ENCODE measurements around the gene PRSS36. TPM values are rescaled to one million over a fixed set of nuclear protein-coding genes. Genes with fewer than 3 reads are reported as not detected.
A peak's percentile ranks its signal among the peaks of the same experiment; 100 is the strongest.

PRSS36 gene
- total RNA-seq, 1 donor from 2014 or later, result 0.60 TPM

- ChIA-PET POLR2A (interaction anchor here (1.1 to 1.4 kb wide), 2 partner anchors 17 to 26 kb away, joined by 4 to 5 read pairs; partner anchors contain the start of genes KAT8, ZNF646 and ZNF668), CTCF (no interaction called here)
- intact Hi-C loops (cut with micrococcal nuclease), result no loop called here
Observed at GRCh38 chr16:31099860-31100638, 49.8 kb downstream of the PRSS36 start.

GRCh38 chr16:31094424-31095120, 55.3 kb downstream of the PRSS36 start, which contains the start of gene VKORC1:
TSS of gene VKORC1 (minus strand) at chr16:31094797. CDS start at chr16:31094729, 68 bp downstream.
- ATAC-seq (ENCODE audit: low read depth) (peak; percentile 88), DNase-seq (peak; percentile 77)
- TF ChIP-seq CTCF (IDR thresholded peaks at IDR 0.05), result no peak
- CTCF ChIA-PET, result interaction anchor here (0.5 to 1.8 kb wide), 5 partner anchors 21 to 239 kb away, joined by 3 to 5 read pairs (median 3); no protein-coding TSS in a partner anchor
- POLR2A ChIA-PET, result interaction anchor here (0.7 to 4.6 kb wide), 10 partner anchors 10 to 779 kb away, joined by 3 to 39 read pairs (median 7); partner anchors contain the start of genes ARMC5, FUS, KAT8 and ZNF267
- no peaks in the 10 kb centered on the region for H3K9me3 Mint-ChIP-seq
- peaks cover 25% of the 10 kb centered on the region for H3K4me1 Mint-ChIP-seq
- peak within 1 kb of the TSS; percentile 95 for H3K4me3 Mint-ChIP-seq
- H3K27me3 Mint-ChIP-seq, result no peaks in the 10 kb centered on the region
- peaks cover 17% of the 10 kb centered on the region for H3K36me3 Mint-ChIP-seq (ENCODE audit: low read depth)
- H3K27ac Mint-ChIP-seq, result peak within 1 kb of the TSS; percentile 93
- intact Hi-C loops (cut with micrococcal nuclease), result loop anchor here (1.0 to 2.0 kb wide), 6 partner anchors 20 to 349 kb away; partner anchors contain the start of genes KAT8, STX4, ZNF646 and ZNF668

More at GRCh38 chr16:31099860-31100638, 49.8 kb downstream of the PRSS36 start:
- Mint-ChIP-seq H3K4me1 (peaks cover 11% of the 10 kb centered on the region), H3K4me3 (no peak overlapping the region), H3K9me3 (no peaks in the 10 kb centered on the region), H3K36me3 (ENCODE audit: low read depth) (no peaks in the 10 kb centered on the region), H3K27ac (no peak overlapping the region), H3K27me3 (no peaks in the 10 kb centered on the region)
- no peak for TF ChIP-seq CTCF (IDR thresholded peaks at IDR 0.05)
- DNase-seq, result no peak
- no peak for ATAC-seq (ENCODE audit: low read depth)

GRCh38 chr16:31094088-31094423, 55.8 kb downstream of the PRSS36 start:
- CTCF ChIA-PET, result interaction anchor here (0.5 to 1.5 kb wide), 2 partner anchors 48 to 93 kb away, joined by 3 to 4 read pairs; no protein-coding TSS in a partner anchor

GRCh38 chr16:31093132-31093703, 56.6 kb downstream of the PRSS36 start:
- Mint-ChIP-seq H3K36me3 (ENCODE audit: low read depth) (peaks cover 19% of the 10 kb centered on the region), H3K4me3 (peak overlapping the region; percentile 46), H3K4me1 (peaks cover 25% of the 10 kb centered on the region), H3K27ac (peak overlapping the region; percentile 35), H3K27me3 (no peaks in the 10 kb centered on the region), H3K9me3 (no peaks in the 10 kb centered on the region)
- ChIA-PET CTCF (interaction anchor here (1.5 kb wide), 1 partner anchor 49 kb away, joined by 4 read pairs; no protein-coding TSS in a partner anchor), POLR2A (interaction anchor here (1.2 to 4.6 kb wide), 5 partner anchors 9 to 87 kb away, joined by 5 to 39 read pairs (median 8); partner anchors contain the start of genes FUS, KAT8, ZNF646 and ZNF668)
- TF ChIP-seq CTCF (IDR thresholded peaks at IDR 0.05), result no peak
- DNase-seq (no peak), ATAC-seq (ENCODE audit: low read depth) (no peak)
- intact Hi-C loops (cut with micrococcal nuclease), result no loop called here

More at GRCh38 chr16:31094088-31094423, 55.8 kb downstream of the PRSS36 start:
- POLR2A ChIA-PET, result interaction anchor here (0.9 to 4.6 kb wide), 7 partner anchors 10 to 780 kb away, joined by 3 to 39 read pairs (median 9); partner anchors contain the start of genes FUS, KAT8, ZNF267 and ZNF646
- DNase-seq, result no peak
- peaks cover 19% of the 10 kb centered on the region for H3K36me3 Mint-ChIP-seq (ENCODE audit: low read depth)
- TF ChIP-seq CTCF (IDR thresholded peaks at IDR 0.05), result no peak
- no peaks in the 10 kb centered on the region for H3K27me3 Mint-ChIP-seq
- no peaks in the 10 kb centered on the region for H3K9me3 Mint-ChIP-seq
- H3K4me1 Mint-ChIP-seq, result peaks cover 25% of the 10 kb centered on the region
- H3K27ac Mint-ChIP-seq, result peak overlapping the region; percentile 93
- H3K4me3 Mint-ChIP-seq, result peak overlapping the region; percentile 95
- ATAC-seq (ENCODE audit: low read depth), result no peak
- intact Hi-C loops (cut with micrococcal nuclease), result loop anchor here (1.0 to 2.0 kb wide), 5 partner anchors 20 to 349 kb away; partner anchors contain the start of genes KAT8, STX4, ZNF646 and ZNF668

All from activated B cell treated with CpG ODN at 0.5 μM for 24 hours (primary cell).